HepG2 (cell line): ENCODE data around the gene NEK9.
"Not testable (repeated sequence)": the region's sequence is repeated elsewhere in the genome, so short reads cannot be mapped to it uniquely, and the experiment has no call there.

Experiments used
- BRF2 ChIP-seq: sonication (generic); formaldehyde crosslinking; IDR thresholded peaks from 2 replicates; pipeline ENCODE4 v1.8.1; 2022; ENCODE audit warnings: mild to moderate bottlenecking, missing genetic modification reagents
- CEBPZ ChIP-seq: IDR thresholded peaks from 2 replicates; pipeline ENCODE4 v1.6.1; 2012; ENCODE audit warnings: low read length, improper control_type of control experiment
- CTCF ChIP-seq: sonication (generic); formaldehyde crosslinking; IDR thresholded peaks from 2 replicates; pipeline ENCODE4 v1.5.0; 2020; ENCODE audit warnings: mild to moderate bottlenecking, missing genetic modification reagents, moderate library complexity
- ELF4 ChIP-seq: sonication (generic); formaldehyde crosslinking; IDR thresholded peaks from 2 replicates; pipeline ENCODE4 v1.5.0; 2020; ENCODE audit warnings: missing genetic modification reagents, mild to moderate bottlenecking, moderate library complexity, borderline replicate concordance
- EZH2 ChIP-seq: conservative IDR thresholded peaks from 2 replicates; pipeline ENCODE4 v1.6.1; 2012; ENCODE audit warnings: mild to moderate bottlenecking, low read depth, low read length, moderate library complexity
- FUBP1 ChIP-seq: sonication (generic); formaldehyde crosslinking; IDR thresholded peaks from 2 replicates; pipeline ENCODE4 v1.5.1; 2020; ENCODE audit warnings: missing genetic modification reagents, mild to moderate bottlenecking, borderline replicate concordance
- KDM4B ChIP-seq: sonication (generic); formaldehyde crosslinking; IDR thresholded peaks from 2 replicates; pipeline ENCODE4 v1.4.0; 2020; ENCODE audit warnings: missing genetic modification reagents
- NBN ChIP-seq: fragments of 450-650 bp; conservative IDR thresholded peaks from 2 replicates; pipeline ENCODE4 v1.6.1; 2017
- ZNF12 ChIP-seq: sonication (generic); formaldehyde crosslinking; IDR thresholded peaks from 2 replicates; pipeline ENCODE4 v1.5.0; 2020; ENCODE audit warnings: missing genetic modification reagents
- ZNF274 ChIP-seq: sonication (generic); formaldehyde crosslinking; IDR thresholded peaks from 2 replicates; pipeline ENCODE4 v1.5.1; 2020; ENCODE audit warnings: mild to moderate bottlenecking, missing genetic modification reagents

- not testable (repeated sequence) for TF ChIP-seq ELF4; CTCF (CRISPR knock-in tag); NBN; ZNF274 (CRISPR knock-in tag); KDM4B; FUBP1; BRF2 (CRISPR knock-in tag); EZH2; CEBPZ; ZNF12
These were observed 23.8 kb upstream of the NEK9 start for GRCh38 chr14:75150637-75151036.
